Pancreas (tissue), 10 donors: Measurements from ENCODE around the gene GPAT3. TPM values are rescaled to one million over a fixed set of nuclear protein-coding genes. Genes with fewer than 3 reads are reported as not detected.

ENCODE experiments used
- ATAC-seq, 4 donors: fragments of 200-7000 bp; cut with Tn5 transposase; one replicate each; pipeline versions ENCODE4 v1.8.0 to v1.9.1; 2020; ENCODE audit warnings: mild to moderate bottlenecking in 4 of 4, moderate library complexity in 4 of 4
- DNase-seq, 6 donors: peaks; one replicate each; pipeline ENCODE4 v3.0.0-alpha.2; 2020
- FAIRE-seq: peaks from 2 replicates; lab custom pipeline; 2012; peaks lifted over from hg19 to GRCh38; lab: Jason Lieb, UNC
- H3K27ac ChIP-seq, 4 donors: fragments of 200-600 bp; sonication (generic); 1 replicate in 3 of 4; 2 replicates in 1 of 4; pipeline versions ENCODE4 v1.5.0 to v1.8.0; 2020
- H3K27me3 ChIP-seq, 4 donors: fragments of 200-600 bp; one replicate each; pipeline ENCODE4 v1.8.0; 2021
- H3K36me3 ChIP-seq, 3 donors: fragments of 200-600 bp; sonication (generic) in 1 of 3; one replicate each; pipeline versions ENCODE4 v1.5.0 to v1.8.0; 2020 to 2021
- H3K4me1 ChIP-seq, 3 donors: fragments of 200-600 bp; one replicate each; pipeline ENCODE4 v1.8.0; 2021
- H3K4me3 ChIP-seq, 4 donors: fragments of 200-600 bp; sonication (generic) in 2 of 4; one replicate each; pipeline versions ENCODE4 v1.5.0 to v1.8.0; 2020 to 2021
- H3K9me3 ChIP-seq, 4 donors: fragments of 200-600 bp; one replicate each; pipeline ENCODE4 v1.8.0; 2021
- CTCF ChIP-seq, 4 donors: fragments of 200-600 bp; sonication (generic) in 3 of 4; IDR thresholded peaks; one replicate each; pipeline versions ENCODE4 v1.5.0 to v1.8.0; 2021; ENCODE audit warnings: antibody characterized with exemption in 4 of 4
- WGBS, 2 donors: extraction: QIAGEN DNeasy Blood & Tissue Kit; methylation state at CpG; one replicate each; pipeline ENCODE4 v1.1.7; 2013; 5-methylcytosine and 5-hydroxymethylcytosine counted together
- intact Hi-C, 3 donors: fragments of 100-400 bp; cut with DNase I; formaldehyde crosslinking; loops; one replicate each; pipeline versions ENCODE4 v1.11.1 to v1.14.2; 2022
- polyA plus RNA-seq, 2 donors: library from polyadenylated mRNA; stranded (reverse); fragments of 200-250 nt; gene quantifications; one replicate each; pipeline ENCODE4 v1.2.3, GENCODE V29; 2013
- total RNA-seq, 6 donors: library from RNA; stranded (reverse); fragmentation: NEBNext Ultra II Directional in 4 of 6; extraction: Animal tissue kit (Norgen Biotek cat#: 25700) in 4 of 6; gene quantifications; one replicate each; pipeline versions ENCODE4 v1.2.1 to v1.2.4, GENCODE V29; 2021 to 2023
- donor health status: healthy with polysubstance abuse.
- donor health status: DM: no; HTN: no; CAD: no; lungs with moderate emphysema.
- donor health status: DM: no; HTN: no; CAD: no.
- donor health status: control.
- donor health status: control.
- donor health status: Bipolar disorder and iron deficiency.
- donor health status: DM: yes; HTN: yes; CAD: no.
- donor health status: DM: no; HTN: no; CAD: no.
- donor health status: DM: no; HTN: no; CAD: no.
- donor health status: DM: yes; HTN: yes; CAD: no.

GPAT3 gene
- total and polyA plus RNA-seq, 8 donors = 0.23 to 2.0 (median 1.1) TPM

GRCh38 chr4:83643036-83643435, 107.1 kb downstream of the GPAT3 start:
- ATAC-seq (no peak), FAIRE-seq (no peak), DNase-seq (no peak)
- Histone ChIP-seq H3K4me1 (no peaks in the 10 kb centered on the region), H3K36me3 (no peaks in the 10 kb centered on the region), H3K4me3 (no peak overlapping the region), H3K27me3 (no peaks in the 10 kb centered on the region), H3K27ac (no peak overlapping the region), H3K9me3 (no peaks in the 10 kb centered on the region)
- no peak for TF ChIP-seq CTCF (IDR thresholded peaks at IDR 0.05)
- 60 to 65% methylated on average over 4 of the region's 4 CpGs for WGBS, 2 donors
- intact Hi-C loops = loop anchor here in 2 of 3 donors (5.0 to 10.0 kb wide), 2 partner anchors 136 to 862 kb away; no protein-coding TSS in a partner anchor

- intact Hi-C loops = loop anchor here in 2 of 3 donors (5.0 to 10.0 kb wide), 2 partner anchors 138 to 860 kb away; no protein-coding TSS in a partner anchor
Measured at GRCh38 chr4:83644677-83645659, 109.1 kb downstream of the GPAT3 start.

GRCh38 chr4:83646538-83647239, 110.8 kb downstream of the GPAT3 start:
- ATAC-seq (no peak), DNase-seq (no peak), FAIRE-seq (no peak)
- 43 to 47% methylated on average over 7 of the region's 7 CpGs for WGBS, 2 donors
- Histone ChIP-seq H3K4me3 (no peak overlapping the region), H3K9me3 (no peaks in the 10 kb centered on the region), H3K4me1 (no peaks in the 10 kb centered on the region), H3K27me3 (no peaks in the 10 kb centered on the region), H3K36me3 (no peaks in the 10 kb centered on the region), H3K27ac (no peak overlapping the region)
- intact Hi-C loops = loop anchor here in 1 of 3 donors (10.0 kb wide), 1 partner anchor 858 kb away; no protein-coding TSS in a partner anchor
- TF ChIP-seq CTCF (IDR thresholded peaks at IDR 0.05) = no peak

More at GRCh38 chr4:83644677-83645659, 109.1 kb downstream of the GPAT3 start:
- peak; percentile 82 to 91 (median 88) for TF ChIP-seq CTCF (IDR thresholded peaks at IDR 0.05)
- H3K4me1 ChIP-seq = no peaks in the 10 kb centered on the region
- 0 to 1% methylated on average over 5 of the region's 5 CpGs for WGBS, 2 donors
- no peak overlapping the region for H3K27ac ChIP-seq
- H3K9me3 ChIP-seq = no peaks in the 10 kb centered on the region
- ATAC-seq = peak; percentile 48 to 93 (median 82)
- H3K4me3 ChIP-seq = no peak overlapping the region
- FAIRE-seq = peak; percentile 92
- H3K36me3 ChIP-seq = no peaks in the 10 kb centered on the region
- DNase-seq = peak in 1 of 6 donors; percentile 40
- no peaks in the 10 kb centered on the region for H3K27me3 ChIP-seq

- TF ChIP-seq CTCF (IDR thresholded peaks at IDR 0.05) = no peak
- FAIRE-seq (no peak), DNase-seq (no peak), ATAC-seq (no peak)
- no peak overlapping the region for H3K27ac ChIP-seq
- intact Hi-C loops = no loop called here
- no peaks in the 10 kb centered on the region for H3K36me3 ChIP-seq
- no peaks in the 10 kb centered on the region for H3K9me3 ChIP-seq
- H3K4me3 ChIP-seq = no peak overlapping the region
- H3K27me3 ChIP-seq = no peaks in the 10 kb centered on the region
- no peaks in the 10 kb centered on the region for H3K4me1 ChIP-seq
- WGBS, 2 donors = 71 to 77% methylated on average over 4 of the region's 4 CpGs
Measured at GRCh38 chr4:83651846-83652245, 115.9 kb downstream of the GPAT3 start.

Other genes with a start within 250 kb of the GPAT3 start
- 1 to 10 TPM in 2 of 6 donors, under 1 TPM in 4; 0.12 to 2.5 (median 0.70) TPM for gene HPSE, start 201.3 kb upstream of the GPAT3 start, total RNA-seq
- gene HPSE, start 201.3 kb upstream of the GPAT3 start, polyA plus RNA-seq = 1 to 10 TPM in 1 of 2 donors, under 1 TPM in 1; 0.38 to 1.5 TPM
- gene HELQ, start 80.3 kb upstream of the GPAT3 start, total RNA-seq = 1 to 10 TPM; 5.2 to 9.9 (median 7.4) TPM
- gene HELQ, start 80.3 kb upstream of the GPAT3 start, polyA plus RNA-seq = 1 to 10 TPM; 4.3 to 5.3 TPM
- gene MRPS18C, start 80.0 kb upstream of the GPAT3 start, total RNA-seq = 10 to 100 TPM; 10.8 to 22.2 (median 16.8) TPM
- gene MRPS18C, start 80.0 kb upstream of the GPAT3 start, polyA plus RNA-seq = 10 to 100 TPM in 1 of 2 donors, 1 to 10 TPM in 1; 9.0 to 18.2 TPM
- 1 to 10 TPM; 5.1 to 8.2 (median 6.8) TPM for gene ABRAXAS1, start 51.0 kb upstream of the GPAT3 start, total RNA-seq
- gene ABRAXAS1, start 51.0 kb upstream of the GPAT3 start, polyA plus RNA-seq = 1 to 10 TPM; 2.3 to 4.8 TPM